Measurements from ENCODE around the gene SKIL.

DNA sequence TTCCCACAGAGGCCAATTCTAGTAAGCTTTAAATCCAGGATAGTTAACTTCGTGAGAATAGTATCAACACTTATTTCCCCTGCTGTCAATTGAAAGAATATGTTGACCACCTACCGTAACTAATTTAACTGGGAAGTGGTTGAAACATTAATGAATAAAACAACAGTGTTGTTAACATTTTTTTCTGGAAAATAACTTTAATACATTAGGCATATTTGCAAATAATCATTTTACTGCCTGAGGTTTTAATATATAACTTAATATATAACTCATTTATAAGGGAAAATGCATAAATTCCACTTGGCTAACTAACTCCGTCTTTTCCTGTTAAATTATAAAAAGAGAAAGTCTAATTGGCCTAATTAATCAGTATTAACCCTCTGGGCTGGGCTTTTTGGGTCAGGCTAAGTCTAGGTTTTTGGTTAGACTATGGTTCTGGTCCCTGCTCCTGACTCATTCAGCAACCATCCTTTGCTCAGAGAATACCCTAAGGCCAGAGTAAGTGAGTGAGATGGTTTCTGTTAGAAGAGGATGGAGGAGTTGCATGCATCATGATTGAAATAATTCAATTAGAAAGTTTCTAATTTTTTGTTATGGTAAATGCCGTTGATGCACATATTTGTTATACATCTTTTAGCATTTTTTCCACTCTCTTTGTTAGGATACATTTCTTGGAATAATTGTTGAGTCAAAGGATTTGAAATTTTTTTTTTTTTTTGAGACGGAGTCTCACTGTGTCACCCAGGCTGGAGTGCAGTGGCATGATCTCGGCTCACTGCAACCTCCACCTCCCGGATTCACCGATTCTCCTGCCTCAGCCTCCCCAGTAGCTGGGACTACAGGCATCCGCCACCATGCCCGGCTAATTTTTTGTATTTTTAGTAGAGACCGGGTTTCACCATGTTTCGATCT is 10.8 kb upstream of the SKIL start:
- TF ChIP-seq POLR2A (IDR thresholded peaks at IDR 0.05) (no peak), POLR2AphosphoS5 (IDR thresholded peaks at IDR 0.05; ENCODE audit: insufficient read depth in 1 of 2, low read depth in 1 of 2) (no peak)
- TF ChIP-seq, protein P1, sequence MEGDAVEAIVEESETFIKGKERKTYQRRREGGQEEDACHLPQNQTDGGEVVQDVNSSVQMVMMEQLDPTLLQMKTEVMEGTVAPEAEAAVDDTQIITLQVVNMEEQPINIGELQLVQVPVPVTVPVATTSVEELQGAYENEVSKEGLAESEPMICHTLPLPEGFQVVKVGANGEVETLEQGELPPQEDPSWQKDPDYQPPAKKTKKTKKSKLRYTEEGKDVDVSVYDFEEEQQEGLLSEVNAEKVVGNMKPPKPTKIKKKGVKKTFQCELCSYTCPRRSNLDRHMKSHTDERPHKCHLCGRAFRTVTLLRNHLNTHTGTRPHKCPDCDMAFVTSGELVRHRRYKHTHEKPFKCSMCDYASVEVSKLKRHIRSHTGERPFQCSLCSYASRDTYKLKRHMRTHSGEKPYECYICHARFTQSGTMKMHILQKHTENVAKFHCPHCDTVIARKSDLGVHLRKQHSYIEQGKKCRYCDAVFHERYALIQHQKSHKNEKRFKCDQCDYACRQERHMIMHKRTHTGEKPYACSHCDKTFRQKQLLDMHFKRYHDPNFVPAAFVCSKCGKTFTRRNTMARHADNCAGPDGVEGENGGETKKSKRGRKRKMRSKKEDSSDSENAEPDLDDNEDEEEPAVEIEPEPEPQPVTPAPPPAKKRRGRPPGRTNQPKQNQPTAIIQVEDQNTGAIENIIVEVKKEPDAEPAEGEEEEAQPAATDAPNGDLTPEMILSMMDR (IDR thresholded peaks at IDR 0.05): no peak
